Measurements from ENCODE around the gene SUGCT.
"Not testable (repeated sequence)": the region's sequence is repeated elsewhere in the genome, so short reads cannot be mapped to it uniquely, and the experiment has no call there.

Gene SUGCT

DNA sequence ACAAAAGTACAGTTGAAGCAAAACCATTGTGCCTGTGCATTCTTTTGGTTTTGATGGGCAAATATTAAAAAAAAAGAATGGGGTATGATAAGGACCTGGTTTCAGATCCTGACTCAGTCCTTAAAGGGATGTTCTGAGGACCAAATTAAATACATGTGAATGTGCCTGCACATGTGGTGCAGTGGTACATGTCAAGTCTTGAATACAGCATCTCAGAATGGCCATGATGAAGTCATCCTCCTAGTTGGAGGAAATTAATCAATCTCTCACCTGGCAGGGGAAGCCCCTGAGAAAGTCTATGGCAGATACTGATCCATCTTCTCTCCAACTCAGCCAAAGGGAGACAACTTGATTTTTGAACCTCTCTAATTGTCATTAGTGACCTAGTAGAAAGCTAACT lies 207.0 kb downstream of the SUGCT start:
- DNase-seq = no peak

DNA sequence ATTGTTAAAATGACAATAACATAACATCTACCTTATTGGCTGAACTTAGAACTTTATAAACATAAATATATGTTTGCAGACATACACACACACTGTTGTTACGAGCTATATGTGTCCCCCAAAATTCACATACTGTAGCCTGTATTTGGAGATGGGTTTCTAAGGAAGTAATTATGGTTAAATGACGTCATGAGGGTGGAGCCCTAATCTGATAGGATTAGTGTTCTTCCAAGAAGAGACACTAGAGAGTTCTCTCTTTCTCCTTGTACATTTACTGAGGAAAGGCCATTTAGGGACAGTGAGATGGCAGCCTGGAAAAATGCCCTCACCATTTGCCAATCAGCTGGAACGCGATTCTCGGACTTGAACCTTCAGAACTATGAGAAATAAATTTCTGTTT lies 211.7 kb downstream of the SUGCT start:
- DNase-seq = no peak

DNA sequence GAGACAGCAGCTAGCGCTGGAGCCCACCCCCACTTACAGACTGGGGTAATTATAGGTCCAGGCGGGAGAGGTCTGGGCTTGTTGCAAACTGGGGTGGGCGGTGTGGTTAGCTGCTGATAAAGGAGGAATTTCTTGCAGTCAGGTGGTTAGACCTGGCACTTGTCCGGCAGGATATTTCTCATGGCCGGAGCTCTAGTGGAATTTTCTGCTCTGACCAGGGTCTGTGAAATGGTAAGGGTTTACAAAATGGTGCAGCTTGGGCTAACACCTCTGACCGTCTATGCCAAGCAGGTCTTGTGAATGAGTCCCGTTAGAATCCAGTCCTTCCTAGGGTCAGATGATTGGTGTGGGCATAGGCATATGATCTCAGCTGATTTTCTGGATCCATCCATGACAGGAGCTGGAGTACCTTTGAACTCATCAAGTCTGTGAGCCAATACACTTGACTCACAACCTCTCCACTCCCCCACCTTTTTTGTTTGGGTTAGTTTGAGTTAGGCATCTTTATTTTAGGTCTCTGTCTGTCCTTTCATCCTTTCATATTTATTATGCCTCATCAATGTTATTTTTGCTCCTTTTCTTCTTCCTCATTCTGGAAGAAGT lies 213.4 kb downstream of the SUGCT start:
- no peak for DNase-seq

- DNase-seq = no peak
These were observed 215.3 kb downstream of the SUGCT start for GRCh38 chr7:40350100-40350499.

DNA sequence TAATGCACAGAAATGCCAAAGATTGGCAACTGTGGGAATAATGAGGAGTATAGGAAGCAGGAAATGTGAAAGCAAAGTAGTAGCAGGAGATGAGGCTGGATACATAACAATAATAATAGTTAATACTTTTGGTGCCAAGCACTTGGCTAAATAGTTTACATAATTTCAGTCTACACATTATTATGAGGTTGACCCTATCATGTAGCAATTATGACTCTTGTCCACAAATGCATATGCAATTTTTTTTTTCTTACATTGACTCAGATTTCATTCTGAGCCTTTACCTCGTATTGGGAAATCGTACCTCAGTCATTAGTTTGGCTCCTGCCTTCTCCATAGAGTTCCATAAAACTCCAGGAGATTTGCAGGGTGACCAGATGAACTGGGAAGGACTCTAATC lies 219.9 kb downstream of the SUGCT start:
- no peak for DNase-seq

GRCh38 chr7:40356312-40356711 lies 221.5 kb downstream of the SUGCT start:
- DNase-seq = no peak

- DNase-seq = no peak
These were observed 222.3 kb downstream of the SUGCT start for GRCh38 chr7:40356871-40357709.

DNA sequence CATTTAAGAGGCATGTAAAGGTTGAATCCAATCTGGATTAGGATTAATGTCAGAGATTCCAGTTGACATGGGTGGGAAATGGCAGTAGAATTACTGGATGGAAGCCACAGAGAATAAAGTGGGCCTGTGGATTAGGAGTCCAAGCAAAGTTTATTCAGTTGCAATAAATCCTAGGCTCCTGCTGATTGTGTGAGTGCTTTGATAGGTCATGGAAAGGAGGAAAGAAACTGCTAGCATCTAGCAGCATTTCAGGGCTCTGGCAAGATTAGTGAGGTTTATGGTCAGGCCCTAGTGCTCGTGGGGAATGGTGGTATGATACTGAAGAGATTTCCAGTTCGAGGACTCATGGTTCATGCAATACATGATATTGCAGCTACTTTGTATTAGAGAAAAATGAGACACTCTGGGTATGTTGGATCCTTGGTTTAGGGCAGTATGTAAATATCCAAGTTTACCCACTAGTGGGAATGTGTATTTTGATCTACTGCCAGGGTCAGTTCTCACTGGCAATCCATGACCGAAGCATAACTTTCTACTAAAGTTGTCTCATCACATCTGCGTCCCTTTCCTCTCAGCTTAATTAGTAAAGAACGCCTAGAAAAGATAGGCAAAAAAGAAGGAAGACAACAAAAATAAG lies 235.0 kb downstream of the SUGCT start:
- no peak for DNase-seq

- no peak for DNase-seq
These were observed 237.1 kb downstream of the SUGCT start for GRCh38 chr7:40371806-40372440.

- no peak for DNase-seq
These were observed 239.8 kb downstream of the SUGCT start for GRCh38 chr7:40374575-40374974.

DNA sequence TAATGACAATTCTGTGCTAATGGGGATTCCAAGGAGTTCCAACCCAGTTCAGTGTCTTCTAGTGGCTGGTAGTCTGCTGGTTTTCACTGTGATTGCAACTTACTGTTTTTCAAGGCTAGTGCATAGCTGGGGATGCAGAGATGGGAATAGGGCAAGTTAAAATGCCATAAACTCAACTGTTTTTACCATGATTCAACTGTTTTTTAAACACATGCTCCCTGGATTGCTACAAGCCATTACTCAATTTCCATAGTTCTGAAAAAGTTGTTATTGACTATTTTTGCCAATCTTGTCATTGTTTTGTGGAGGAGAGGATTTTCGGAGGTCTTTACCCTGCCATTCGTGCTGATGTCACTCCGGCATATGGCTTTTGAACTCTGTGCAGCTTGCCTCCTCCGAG lies 245.3 kb downstream of the SUGCT start:
- no peak for DNase-seq

DNA sequence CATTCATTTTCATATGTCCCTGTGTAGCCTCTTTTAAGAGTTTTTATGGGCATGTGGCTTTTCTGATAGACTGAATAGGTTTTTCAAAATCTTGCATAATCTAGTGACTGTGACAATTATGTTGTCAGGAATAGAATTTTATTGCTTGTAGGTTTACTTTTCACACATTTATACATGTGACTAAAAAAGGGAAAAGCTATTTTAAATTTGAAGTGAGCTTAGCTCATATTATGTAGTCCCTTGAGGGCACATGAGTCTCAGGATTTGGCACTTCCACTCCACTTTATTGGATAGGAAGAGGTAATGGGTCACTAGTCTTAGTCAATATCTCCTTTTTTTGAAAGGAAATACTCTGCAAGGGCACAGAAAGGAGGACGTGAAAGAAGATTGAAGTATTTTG lies 247.3 kb downstream of the SUGCT start:
- no peak for DNase-seq

GRCh38 chr7:40393660-40394059 lies 258.9 kb downstream of the SUGCT start:
- no peak for DNase-seq

DNA sequence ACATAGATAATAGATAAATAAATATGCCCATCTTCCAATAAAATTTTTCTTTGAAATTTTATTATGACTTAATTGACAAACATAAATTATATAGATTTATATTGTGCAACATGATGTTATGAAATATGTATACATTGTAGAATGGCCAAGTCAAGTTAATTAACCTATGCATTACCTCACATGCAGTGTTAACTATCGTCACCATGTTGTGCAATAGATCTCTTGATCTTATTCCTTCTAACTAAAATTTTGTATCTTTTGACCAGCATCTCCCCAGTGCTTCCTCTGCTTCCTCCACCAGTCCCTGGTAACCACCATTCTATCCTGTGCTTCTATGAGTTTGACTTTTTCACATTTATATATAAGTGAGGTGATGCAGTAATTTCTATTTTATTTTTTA lies 259.6 kb downstream of the SUGCT start:
- no peak for DNase-seq

DNA sequence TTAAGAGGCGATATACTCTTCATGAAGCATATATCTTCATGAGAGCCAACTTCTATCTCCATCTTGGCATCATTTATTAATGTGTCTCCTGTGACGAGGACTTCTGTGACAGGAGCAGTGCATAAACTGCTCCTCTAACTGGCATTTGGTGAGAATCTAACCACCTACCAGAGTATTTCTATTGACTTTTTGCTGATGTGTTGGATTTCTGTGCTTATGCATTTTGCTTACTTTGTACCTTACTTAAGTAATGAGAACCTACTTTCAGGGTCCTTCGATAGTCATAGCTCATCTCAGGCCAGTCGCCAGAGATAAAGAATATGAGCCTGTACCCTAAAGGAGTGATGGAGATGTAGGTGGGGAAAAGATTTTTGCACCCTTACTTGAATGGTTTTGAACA lies 265.7 kb downstream of the SUGCT start:
- no peak for DNase-seq

DNA sequence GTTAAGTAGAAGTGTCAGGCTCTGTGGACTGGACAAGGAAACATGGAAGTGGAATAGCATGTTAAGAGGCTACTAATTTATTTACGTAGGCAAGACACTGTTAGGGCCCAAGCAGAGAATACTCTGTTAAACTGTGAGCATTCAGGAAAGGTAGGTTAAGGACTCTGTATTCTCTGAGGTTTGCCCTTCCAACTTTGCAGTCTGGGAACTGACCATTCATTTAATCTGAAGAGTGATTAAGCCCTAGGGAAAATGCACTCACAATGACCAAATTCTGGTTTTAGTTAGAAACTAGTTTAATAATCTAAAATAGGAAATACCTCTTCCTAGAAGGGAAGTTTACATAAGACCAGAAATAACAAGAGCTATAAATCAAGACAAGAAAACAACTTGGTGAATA lies 266.6 kb downstream of the SUGCT start:
- no peak for DNase-seq

DNA sequence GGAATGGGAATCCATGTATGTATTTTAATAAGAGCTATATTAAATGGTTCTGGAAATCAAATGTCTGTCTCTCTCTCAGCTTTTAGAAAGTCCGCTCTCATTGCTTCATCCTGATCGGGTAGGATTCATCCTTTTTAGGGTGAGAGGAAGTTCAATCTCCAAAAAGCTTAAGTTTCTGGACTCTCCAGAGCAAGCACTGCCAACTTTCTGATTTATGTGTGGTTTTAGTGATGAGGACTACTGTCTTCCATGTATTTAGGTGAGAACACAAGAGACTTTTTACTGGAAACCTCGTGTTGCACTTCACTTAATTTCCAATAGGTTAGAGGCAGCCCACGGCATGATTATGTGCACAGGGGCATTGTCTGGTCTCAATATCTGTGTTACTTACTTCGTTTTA lies 267.9 kb downstream of the SUGCT start:
- DNase-seq = no peak

- DNase-seq = no peak
These were observed 269.1 kb downstream of the SUGCT start for GRCh38 chr7:40403703-40404476.

DNA sequence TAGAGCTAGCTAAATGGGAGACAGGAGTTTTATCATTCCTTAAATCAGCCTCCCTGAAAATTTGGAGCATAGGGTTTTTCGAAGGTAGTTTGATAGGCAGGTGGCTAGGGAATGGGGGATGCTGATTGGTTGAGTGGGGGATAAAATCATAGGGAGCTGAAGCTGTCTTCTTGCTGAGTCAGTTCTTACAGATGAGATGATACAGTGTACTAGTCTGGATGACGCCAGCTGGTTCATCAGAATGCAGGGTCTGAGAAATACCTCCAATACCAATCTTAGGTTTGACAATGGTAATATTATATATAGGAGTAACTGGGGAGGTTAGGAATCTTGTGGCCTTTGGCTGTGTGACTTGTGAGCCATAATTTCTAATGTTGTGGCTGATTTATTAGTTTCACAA lies 271.2 kb downstream of the SUGCT start:
- DNase-seq = no peak

DNA sequence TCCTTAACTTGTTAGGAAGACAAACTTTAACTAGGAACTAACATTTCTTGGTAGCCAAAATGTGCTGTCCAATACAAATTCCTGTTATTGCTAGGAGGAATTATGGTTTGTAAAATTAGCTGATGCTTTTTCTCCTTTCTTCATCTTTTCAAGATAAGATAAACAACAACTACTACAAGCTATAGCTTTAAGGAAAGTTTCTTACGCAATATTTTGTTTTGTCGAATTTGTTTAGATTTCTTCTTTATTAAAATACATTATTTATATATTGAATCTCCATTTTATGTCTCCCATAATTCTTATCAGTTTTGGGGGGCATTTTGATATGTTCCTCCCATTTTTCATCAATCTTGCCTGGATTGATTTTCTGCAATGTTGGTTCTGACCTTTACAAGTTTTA lies 277.5 kb downstream of the SUGCT start:
- no peak for DNase-seq

- DNase-seq = not testable (repeated sequence)
These were observed 279.9 kb downstream of the SUGCT start for GRCh38 chr7:40414704-40415103.

DNA sequence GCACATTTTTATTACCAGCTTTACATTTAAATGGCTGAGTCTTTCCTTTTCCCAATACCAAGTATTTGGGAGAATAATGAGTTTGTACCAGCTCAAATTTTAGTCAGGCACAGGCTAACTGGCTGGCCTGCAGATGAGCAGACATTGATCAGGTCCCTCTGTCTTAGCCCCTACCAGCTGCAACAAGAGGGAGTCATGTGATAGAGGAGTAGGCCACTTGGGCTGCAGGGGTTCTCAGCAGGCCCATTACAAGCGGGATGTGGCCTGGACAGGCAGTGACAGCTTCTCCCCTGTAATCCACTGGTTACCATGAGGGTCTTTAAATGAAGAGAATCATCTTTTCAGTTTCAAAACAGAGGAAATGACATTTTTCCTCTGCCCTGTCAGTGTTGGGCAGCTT lies 283.6 kb downstream of the SUGCT start:
- no peak for DNase-seq

DNA sequence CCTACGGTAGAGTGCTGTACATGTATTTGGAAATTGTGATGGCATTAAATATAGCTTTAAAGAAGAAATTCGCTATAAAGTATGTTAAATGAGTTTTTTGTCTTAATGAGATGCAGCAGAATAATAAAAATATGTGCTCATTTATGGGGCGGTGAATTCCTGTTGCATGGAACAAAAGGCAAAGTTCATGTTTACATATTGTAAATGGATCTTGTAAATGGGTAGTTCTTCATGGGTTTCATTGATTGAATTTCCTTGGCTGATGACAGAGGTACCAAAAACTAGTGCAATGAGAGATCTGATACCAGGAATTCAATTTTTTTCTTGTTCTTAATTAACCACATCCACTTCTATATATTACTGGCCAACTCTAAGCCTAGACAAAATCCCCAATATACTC lies 284.2 kb downstream of the SUGCT start:
- DNase-seq = no peak

Measured in CD4-positive, alpha-beta T cell treated with Interleukin-15 for 1 hour (primary cell).